Coronary artery (tissue), 2 donors: ENCODE measurements around the gene UBE3C.

ENCODE experiments used
- DNase-seq: peaks from one replicate; pipeline ENCODE4 v3.0.0-alpha.2; 2017; ENCODE audit warnings: low spot score
- H3K27ac ChIP-seq, 2 donors: fragments of 200-600 bp; sonication (generic); one replicate each; pipeline ENCODE4 v1.5.1; 2016 to 2019
- H3K4me3 ChIP-seq: fragments of 200-600 bp; sonication (generic); 2 replicates; pipeline ENCODE4 v1.5.1; 2016; ENCODE audit warnings: mild to moderate bottlenecking, moderate library complexity
- CTCF ChIP-seq: fragments of 200-600 bp; sonication (generic); IDR thresholded peaks from one replicate; pipeline ENCODE4 v1.5.1; 2019; ENCODE audit warnings: antibody characterized with exemption

Gene UBE3C

GRCh38 chr7:157177333-157177982 lies 38.7 kb downstream of the UBE3C start:
- no peak for TF ChIP-seq CTCF
- Histone ChIP-seq H3K27ac (no peak overlapping the region), H3K4me3 (no peak overlapping the region)
- no peak for DNase-seq

GRCh38 chr7:157177983-157178381 lies 39.3 kb downstream of the UBE3C start:
- H3K27ac ChIP-seq: no peak overlapping the region
- DNase-seq: no peak
- H3K4me3 ChIP-seq: no peak overlapping the region
- TF ChIP-seq CTCF: no peak

GRCh38 chr7:157183832-157184231 lies 45.1 kb downstream of the UBE3C start:
- H3K4me3 ChIP-seq: no peak overlapping the region
- TF ChIP-seq CTCF: no peak
- H3K27ac ChIP-seq: no peak overlapping the region
- DNase-seq: no peak

GRCh38 chr7:157188091-157188665 lies 49.5 kb downstream of the UBE3C start:
- no peak overlapping the region for H3K27ac ChIP-seq
- H3K4me3 ChIP-seq: no peak overlapping the region
- TF ChIP-seq CTCF: no peak
- DNase-seq: no peak

- no peak for TF ChIP-seq CTCF
- DNase-seq: no peak
- no peak overlapping the region for H3K27ac ChIP-seq
- no peak overlapping the region for H3K4me3 ChIP-seq
These were observed 50.7 kb downstream of the UBE3C start for GRCh38 chr7:157189405-157189804.

- Histone ChIP-seq H3K4me3 (no peak overlapping the region), H3K27ac (no peak overlapping the region)
- no peak for TF ChIP-seq CTCF
- no peak for DNase-seq
These were observed 54.1 kb downstream of the UBE3C start for GRCh38 chr7:157192861-157193260.

GRCh38 chr7:157193274-157193673 lies 54.5 kb downstream of the UBE3C start:
- no peak for DNase-seq
- no peak overlapping the region for H3K27ac ChIP-seq
- H3K4me3 ChIP-seq: no peak overlapping the region
- TF ChIP-seq CTCF: no peak
